PFSK-1 (cell line): ENCODE data around the gene IVL.

Experiments
- FOXP2 ChIP-seq: optimal IDR thresholded peaks from 2 replicates; pipeline ENCODE3; 2011; ENCODE audit warnings: borderline replicate concordance, control low read depth, inconsistent platforms; ENCODE audit not compliant: insufficient read depth; ENCODE audit errors: extremely low read length, extremely low read depth
- POLR2AphosphoS5 ChIP-seq: IDR thresholded peaks from 2 replicates; pipeline ENCODE4 v1.6.1; 2012; ENCODE audit warnings: low read depth, mild to moderate bottlenecking, control low read depth, low read length, moderate library complexity
- SIN3A ChIP-seq: IDR thresholded peaks from 2 replicates; pipeline ENCODE4 v1.6.1; 2012; ENCODE audit warnings: mild to moderate bottlenecking, low read length, moderate library complexity, borderline replicate concordance; ENCODE audit not compliant: insufficient read depth
- TAF1 ChIP-seq: IDR thresholded peaks from 2 replicates; pipeline ENCODE4 v1.6.1; 2012; ENCODE audit warnings: low read length, control low read depth, borderline replicate concordance; ENCODE audit not compliant: insufficient read depth
- TF ChIP-seq, protein P1 (sequence below), 2 experiments: IDR thresholded peaks; 2 replicates each; pipeline versions ENCODE4 v1.6.1 to v1.8.0; 2011 to 2012; ENCODE audit warnings: low read depth in 2 of 2, low read length in 2 of 2, control low read depth in 1 of 2, inconsistent platforms in 1 of 2, mild to moderate bottlenecking in 1 of 2, moderate library complexity in 1 of 2; ENCODE audit not compliant: insufficient read depth in 1 of 2

DNA sequence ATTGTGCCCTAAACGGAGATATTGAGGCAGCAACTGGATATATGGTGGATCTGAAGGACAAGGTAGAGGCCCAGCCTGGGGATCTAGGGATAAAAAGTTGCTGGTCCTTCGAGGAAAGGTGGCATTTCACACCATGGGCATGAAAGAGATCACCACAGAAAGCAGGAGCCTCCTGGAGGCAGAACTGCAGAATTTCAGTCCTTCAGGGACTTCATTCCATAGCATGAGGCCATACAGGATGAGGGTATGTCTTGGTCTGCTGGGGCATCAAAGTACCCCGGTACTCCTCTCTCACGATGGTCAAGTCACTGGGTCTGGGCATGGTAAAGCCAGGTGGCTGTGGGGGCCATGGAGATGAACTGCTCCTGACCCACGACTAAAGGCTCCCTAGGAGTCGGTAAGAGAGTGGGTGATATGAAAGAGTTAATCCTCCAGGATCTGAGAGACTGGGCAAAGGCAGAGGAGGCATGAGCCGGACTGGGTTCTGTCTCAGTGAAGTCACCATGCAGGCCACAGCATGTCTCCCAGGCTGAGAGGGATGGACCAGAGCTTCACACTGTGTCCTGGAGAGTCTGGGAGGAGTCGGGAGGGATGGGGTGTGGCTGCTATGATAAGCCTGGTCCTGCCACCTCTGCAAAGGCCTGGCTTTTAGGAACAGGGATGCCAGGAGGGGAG lies 32.8 kb downstream of the IVL start:
- TF ChIP-seq POLR2AphosphoS5 (no peak), TAF1 (no peak), SIN3A (no peak), FOXP2 (no peak)
- TF ChIP-seq, protein P1, sequence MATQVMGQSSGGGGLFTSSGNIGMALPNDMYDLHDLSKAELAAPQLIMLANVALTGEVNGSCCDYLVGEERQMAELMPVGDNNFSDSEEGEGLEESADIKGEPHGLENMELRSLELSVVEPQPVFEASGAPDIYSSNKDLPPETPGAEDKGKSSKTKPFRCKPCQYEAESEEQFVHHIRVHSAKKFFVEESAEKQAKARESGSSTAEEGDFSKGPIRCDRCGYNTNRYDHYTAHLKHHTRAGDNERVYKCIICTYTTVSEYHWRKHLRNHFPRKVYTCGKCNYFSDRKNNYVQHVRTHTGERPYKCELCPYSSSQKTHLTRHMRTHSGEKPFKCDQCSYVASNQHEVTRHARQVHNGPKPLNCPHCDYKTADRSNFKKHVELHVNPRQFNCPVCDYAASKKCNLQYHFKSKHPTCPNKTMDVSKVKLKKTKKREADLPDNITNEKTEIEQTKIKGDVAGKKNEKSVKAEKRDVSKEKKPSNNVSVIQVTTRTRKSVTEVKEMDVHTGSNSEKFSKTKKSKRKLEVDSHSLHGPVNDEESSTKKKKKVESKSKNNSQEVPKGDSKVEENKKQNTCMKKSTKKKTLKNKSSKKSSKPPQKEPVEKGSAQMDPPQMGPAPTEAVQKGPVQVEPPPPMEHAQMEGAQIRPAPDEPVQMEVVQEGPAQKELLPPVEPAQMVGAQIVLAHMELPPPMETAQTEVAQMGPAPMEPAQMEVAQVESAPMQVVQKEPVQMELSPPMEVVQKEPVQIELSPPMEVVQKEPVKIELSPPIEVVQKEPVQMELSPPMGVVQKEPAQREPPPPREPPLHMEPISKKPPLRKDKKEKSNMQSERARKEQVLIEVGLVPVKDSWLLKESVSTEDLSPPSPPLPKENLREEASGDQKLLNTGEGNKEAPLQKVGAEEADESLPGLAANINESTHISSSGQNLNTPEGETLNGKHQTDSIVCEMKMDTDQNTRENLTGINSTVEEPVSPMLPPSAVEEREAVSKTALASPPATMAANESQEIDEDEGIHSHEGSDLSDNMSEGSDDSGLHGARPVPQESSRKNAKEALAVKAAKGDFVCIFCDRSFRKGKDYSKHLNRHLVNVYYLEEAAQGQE (IDR thresholded peaks at IDR 0.05; ENCODE audit: insufficient read depth in 1 of 2, low read depth in 2 of 2, low read length in 2 of 2): no peak
